Small intestine (tissue), 7 donors: ENCODE measurements around the gene FGD3. TPM values are rescaled to one million over a fixed set of nuclear protein-coding genes. Genes with fewer than 3 reads are reported as not detected.

Source experiments
- DNase-seq, 2 donors: peaks; one replicate each; pipeline versions ENCODE4 v3.0.0 to v3.0.0-alpha.2; 2013
- FAIRE-seq: peaks from 2 replicates; lab custom pipeline; 2012; peaks lifted over from hg19 to GRCh38; lab: Jason Lieb, UNC
- H3K27ac ChIP-seq, 3 donors: one replicate each; pipeline ENCODE4 v1.5.1; 2013; ENCODE audit warnings: low read length in 2 of 3, mild to moderate bottlenecking in 2 of 3, control low read depth in 1 of 3, inconsistent platforms in 1 of 3, low read depth in 1 of 3, moderate library complexity in 1 of 3
- H3K27me3 ChIP-seq, 3 donors: one replicate each; pipeline ENCODE4 v1.6.1; 2013; ENCODE audit warnings: low read length in 3 of 3, inconsistent platforms in 1 of 3; ENCODE audit not compliant: control insufficient read depth in 3 of 3, insufficient read depth in 3 of 3
- H3K36me3 ChIP-seq, 3 donors: one replicate each; pipeline ENCODE4 v1.6.1; 2013; ENCODE audit warnings: low read length in 3 of 3, inconsistent platforms in 1 of 3, low read depth in 1 of 3, mild to moderate bottlenecking in 1 of 3, moderate library complexity in 1 of 3; ENCODE audit not compliant: control insufficient read depth in 3 of 3, insufficient read depth in 2 of 3
- H3K4me1 ChIP-seq, 3 donors: one replicate each; pipeline ENCODE4 v1.6.1; 2013; ENCODE audit warnings: low read length in 2 of 3, inconsistent platforms in 1 of 3, low read depth in 1 of 3, mild to moderate bottlenecking in 1 of 3, moderate library complexity in 1 of 3; ENCODE audit not compliant: control insufficient read depth in 3 of 3, insufficient read depth in 2 of 3
- H3K4me3 ChIP-seq, 3 donors: one replicate each; pipeline ENCODE4 v1.5.1; 2013; ENCODE audit warnings: low read length in 3 of 3, control low read depth in 1 of 3, inconsistent platforms in 1 of 3, low read depth in 1 of 3, mild to moderate bottlenecking in 1 of 3, moderate library complexity in 1 of 3
- H3K9me3 ChIP-seq, 2 donors: one replicate each; pipeline ENCODE4 v1.6.1; 2013; ENCODE audit warnings: low read depth in 1 of 2, low read length in 1 of 2; ENCODE audit not compliant: control insufficient read depth in 2 of 2, insufficient read depth in 1 of 2
- WGBS, 3 donors: extraction: QIAGEN DNeasy Blood & Tissue Kit; methylation state at CpG; one replicate each; pipeline ENCODE4 v1.1.7; 2013; 5-methylcytosine and 5-hydroxymethylcytosine counted together
- polyA plus RNA-seq, 4 donors: library from polyadenylated mRNA; stranded (reverse) in 3 of 4; unstranded in 1 of 4; fragments of 200-250 nt in 3 of 4; fragments of 120-200 nt in 1 of 4; gene quantifications; one replicate each; pipeline versions ENCODE4 v1.2.1 to v1.2.3, GENCODE V29; 2013
- donor health status: healthy with polysubstance abuse.
- donor health status: control.
- donor health status: control.
- donor health status: Bipolar disorder and iron deficiency.
- donor health status: healthy.

FGD3 gene
- polyA plus RNA-seq, 4 donors, result 0.67 to 26.1 (median 3.8) TPM

GRCh38 chr9:93076101-93076791, 128.9 kb downstream of the FGD3 start:
- H3K27me3 ChIP-seq, result no peaks in the 10 kb centered on the region

GRCh38 chr9:93076792-93077128, 129.4 kb downstream of the FGD3 start:
- DNase-seq (no peak), FAIRE-seq (no peak)
- H3K36me3 ChIP-seq, result peaks cover 0 to 13% (median 0%) of the 10 kb centered on the region in 3 donors
- peaks cover 0 to 4% (median 0%) of the 10 kb centered on the region in 3 donors for H3K4me1 ChIP-seq
- H3K27ac ChIP-seq, result no peak overlapping the region
- no peaks in the 10 kb centered on the region for H3K27me3 ChIP-seq
- H3K9me3 ChIP-seq, result no peaks in the 10 kb centered on the region
- H3K4me3 ChIP-seq, result no peak overlapping the region
- 94 to 97% (median 96%) methylated on average over 2 of the region's 2 CpGs for WGBS, 3 donors

More at GRCh38 chr9:93076101-93076791, 128.9 kb downstream of the FGD3 start:
- Histone ChIP-seq H3K4me1 (peaks cover 0 to 4% (median 0%) of the 10 kb centered on the region in 3 donors), H3K4me3 (no peak overlapping the region), H3K9me3 (no peaks in the 10 kb centered on the region), H3K36me3 (peaks cover 0 to 11% (median 0%) of the 10 kb centered on the region in 3 donors), H3K27ac (no peak overlapping the region)
- 88 to 93% (median 89%) methylated on average over 11 to 12 of the region's 12 CpGs for WGBS, 3 donors
- DNase-seq (no peak), FAIRE-seq (no peak)

- DNase-seq (no peak), FAIRE-seq (no peak)
- WGBS, 3 donors, result 94 to 100% (median 94%) methylated on average over 1 of the region's 1 CpG
- H3K9me3 ChIP-seq, result no peaks in the 10 kb centered on the region
- no peaks in the 10 kb centered on the region for H3K27me3 ChIP-seq
- peaks cover 0 to under 1% (median 0%) of the 10 kb centered on the region in 3 donors for H3K4me1 ChIP-seq
- no peak overlapping the region for H3K27ac ChIP-seq
- H3K36me3 ChIP-seq, result peaks cover 0 to 12% (median 0%) of the 10 kb centered on the region in 3 donors
- no peak overlapping the region for H3K4me3 ChIP-seq
Measured at GRCh38 chr9:93077367-93077766, 130.0 kb downstream of the FGD3 start.

- WGBS, 3 donors, result 96 to 98% (median 96%) methylated on average over 16 of the region's 16 CpGs
- H3K4me3 ChIP-seq, result no peak overlapping the region
- H3K4me1 ChIP-seq, result no peaks in the 10 kb centered on the region
- FAIRE-seq, result no peak
- no peak for DNase-seq
- H3K27me3 ChIP-seq, result no peaks in the 10 kb centered on the region
- no peak overlapping the region for H3K27ac ChIP-seq
- peaks cover 0 to 12% (median 0%) of the 10 kb centered on the region in 3 donors for H3K36me3 ChIP-seq
- H3K9me3 ChIP-seq, result no peaks in the 10 kb centered on the region
Measured at GRCh38 chr9:93077811-93078210, 130.5 kb downstream of the FGD3 start.

- H3K4me1 ChIP-seq, result peaks cover 0 to 4% (median 0%) of the 10 kb centered on the region in 3 donors
- H3K9me3 ChIP-seq, result no peaks in the 10 kb centered on the region
- 89 to 98% (median 96%) methylated on average over 13 of the region's 13 CpGs for WGBS, 3 donors
- H3K27ac ChIP-seq, result no peak overlapping the region
- no peak for FAIRE-seq
- no peak overlapping the region for H3K4me3 ChIP-seq
- no peaks in the 10 kb centered on the region for H3K27me3 ChIP-seq
- peaks cover 0 to 16% (median 0%) of the 10 kb centered on the region in 3 donors for H3K36me3 ChIP-seq
- no peak for DNase-seq
Measured at GRCh38 chr9:93079371-93079770, 132.0 kb downstream of the FGD3 start.

- DNase-seq, result no peak
- no peaks in the 10 kb centered on the region for H3K27me3 ChIP-seq
- 91 to 96% (median 94%) methylated on average over 9 of the region's 9 CpGs for WGBS, 3 donors
Measured at GRCh38 chr9:93080406-93080805, 133.1 kb downstream of the FGD3 start.

GRCh38 chr9:93081081-93081529, 133.8 kb downstream of the FGD3 start:
- Histone ChIP-seq H3K4me1 (peaks cover 0 to 4% (median 0%) of the 10 kb centered on the region in 3 donors), H3K9me3 (peaks cover 2 to 5% of the 10 kb centered on the region in 2 donors), H3K27me3 (no peaks in the 10 kb centered on the region), H3K36me3 (peaks cover 0 to 25% (median 0%) of the 10 kb centered on the region in 3 donors), H3K27ac (no peak overlapping the region), H3K4me3 (no peak overlapping the region)
- FAIRE-seq, result no peak
- WGBS, 3 donors, result 92 to 97% (median 96%) methylated on average over 10 of the region's 10 CpGs
- DNase-seq, result no peak

More at GRCh38 chr9:93080406-93080805, 133.1 kb downstream of the FGD3 start:
- Histone ChIP-seq H3K4me1 (peaks cover 0 to 4% (median 0%) of the 10 kb centered on the region in 3 donors), H3K4me3 (no peak overlapping the region), H3K27ac (no peak overlapping the region), H3K9me3 (peaks cover 0 to under 1% of the 10 kb centered on the region in 2 donors), H3K36me3 (peaks cover 0 to 20% (median 0%) of the 10 kb centered on the region in 3 donors)
- FAIRE-seq, result no peak

- 73 to 84% (median 78%) methylated on average over 3 of the region's 3 CpGs for WGBS, 3 donors
- peaks cover 2 to 9% of the 10 kb centered on the region in 2 donors for H3K9me3 ChIP-seq
- DNase-seq, result no peak
- peaks cover 0 to 28% (median 0%) of the 10 kb centered on the region in 3 donors for H3K36me3 ChIP-seq
- H3K4me1 ChIP-seq, result peaks cover 0 to 4% (median 0%) of the 10 kb centered on the region in 3 donors
- no peak for FAIRE-seq
- no peaks in the 10 kb centered on the region for H3K27me3 ChIP-seq
- H3K4me3 ChIP-seq, result no peak overlapping the region
- H3K27ac ChIP-seq, result no peak overlapping the region
Measured at GRCh38 chr9:93081931-93082330, 134.6 kb downstream of the FGD3 start.
